ENCODE measurements around the gene KRTCAP3.

Gene KRTCAP3

GRCh38 chr2:27441958-27442919 is at the start of gene KRTCAP3:
Gene KRTCAP3 (plus strand): TSS chr2:27442381. CDS start chr2:27442413, 32 bp downstream.
- Histone ChIP-seq H3K27ac (no peak within 1 kb of the TSS), H3K9me3 (ENCODE audit: severe bottlenecking) (no peaks in the 10 kb centered on the region), H3K4me3 (ENCODE audit: low read depth, low read length) (no peak within 1 kb of the TSS), H3K36me3 (peaks cover 85% of the 10 kb centered on the region), H3K27me3 (ENCODE audit: insufficient read depth, low read depth, severe bottlenecking) (no peaks in the 10 kb centered on the region)
- no peak for DNase-seq
- TF ChIP-seq CTCF (IDR thresholded peaks at IDR 0.05; ENCODE audit: low read depth, low read length), result no peak

- TF ChIP-seq CTCF (IDR thresholded peaks at IDR 0.05; ENCODE audit: low read depth, low read length), result no peak
- no peak overlapping the region for H3K27ac ChIP-seq
- H3K36me3 ChIP-seq, result peaks cover 44% of the 10 kb centered on the region
- H3K9me3 ChIP-seq (ENCODE audit: severe bottlenecking), result no peaks in the 10 kb centered on the region
- H3K4me3 ChIP-seq (ENCODE audit: low read depth, low read length), result no peak overlapping the region
- H3K27me3 ChIP-seq (ENCODE audit: insufficient read depth, low read depth, severe bottlenecking), result no peaks in the 10 kb centered on the region
- no peak for DNase-seq
Measured at GRCh38 chr2:27393225-27393624, 49.0 kb upstream of the KRTCAP3 start.

GRCh38 chr2:27398962-27399361 is 43.2 kb upstream of the KRTCAP3 start:
- H3K9me3 ChIP-seq (ENCODE audit: severe bottlenecking), result no peaks in the 10 kb centered on the region
- no peak overlapping the region for H3K4me3 ChIP-seq (ENCODE audit: low read depth, low read length)
- no peak for DNase-seq
- H3K27me3 ChIP-seq (ENCODE audit: insufficient read depth, low read depth, severe bottlenecking), result no peaks in the 10 kb centered on the region
- no peak overlapping the region for H3K27ac ChIP-seq
- TF ChIP-seq CTCF (IDR thresholded peaks at IDR 0.05; ENCODE audit: low read depth, low read length), result no peak
- peaks cover 66% of the 10 kb centered on the region for H3K36me3 ChIP-seq

GRCh38 chr2:27400348-27401135 is 41.6 kb upstream of the KRTCAP3 start:
- no peak overlapping the region for H3K27ac ChIP-seq
- H3K27me3 ChIP-seq (ENCODE audit: insufficient read depth, low read depth, severe bottlenecking), result no peaks in the 10 kb centered on the region
- TF ChIP-seq CTCF (IDR thresholded peaks at IDR 0.05; ENCODE audit: low read depth, low read length), result no peak
- no peak overlapping the region for H3K4me3 ChIP-seq (ENCODE audit: low read depth, low read length)
- DNase-seq, result no peak
- no peaks in the 10 kb centered on the region for H3K9me3 ChIP-seq (ENCODE audit: severe bottlenecking)
- peaks cover 70% of the 10 kb centered on the region for H3K36me3 ChIP-seq

GRCh38 chr2:27407798-27408491 is 34.2 kb upstream of the KRTCAP3 start:
- Histone ChIP-seq H3K9me3 (ENCODE audit: severe bottlenecking) (no peaks in the 10 kb centered on the region), H3K36me3 (peaks cover 45% of the 10 kb centered on the region), H3K27ac (peak overlapping the region; percentile 90), H3K27me3 (ENCODE audit: insufficient read depth, low read depth, severe bottlenecking) (no peaks in the 10 kb centered on the region), H3K4me3 (ENCODE audit: low read depth, low read length) (peak overlapping the region; percentile 96)
- DNase-seq, result peak; percentile 72
- TF ChIP-seq CTCF (IDR thresholded peaks at IDR 0.05; ENCODE audit: low read depth, low read length), result peak; percentile 73

All from WERI-Rb-1 (cell line).